ENCODE measurements around the gene TTN. TPM values are rescaled to one million over a fixed set of nuclear protein-coding genes. Genes with fewer than 3 reads are reported as not detected.
A peak's percentile ranks its signal among the peaks of the same experiment; 100 is the strongest.
"Not testable (repeated sequence)": the region's sequence is repeated elsewhere in the genome, so short reads cannot be mapped to it uniquely, and the experiment has no call there.

TTN gene
- total and polyA plus RNA-seq, 9 donors, result 0.17 to 12.9 (median 1.2) TPM

DNA sequence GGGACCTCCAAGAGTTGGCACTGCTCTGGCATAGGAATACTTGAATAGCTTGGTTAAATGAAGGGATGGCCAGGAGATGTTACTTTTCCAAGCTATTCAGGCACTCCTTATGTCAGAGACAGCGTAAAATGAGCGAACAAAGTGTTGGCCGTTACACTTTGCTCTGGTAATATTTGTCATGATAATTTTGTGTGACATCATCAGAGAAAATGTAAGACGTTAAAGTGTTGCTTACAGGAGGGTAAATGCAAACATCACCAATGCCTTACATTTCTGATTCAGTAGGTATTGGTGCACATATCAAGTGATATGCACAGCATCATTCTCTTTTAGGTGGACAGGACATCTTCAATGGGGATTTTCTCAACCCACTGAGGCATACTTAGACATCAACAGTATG is 281.0 kb downstream of the TTN start:
- WGBS, 3 donors, result 95 to 98% (median 96%) methylated on average over 4 of the region's 4 CpGs
- Histone ChIP-seq H3K27ac (no peak overlapping the region), H3K27me3 (no peaks in the 10 kb centered on the region), H3K9me3 (no peaks in the 10 kb centered on the region), H3K4me1 (ENCODE audit: insufficient read depth) (peaks cover 1% of the 10 kb centered on the region), H3K4me3 (no peak overlapping the region), H3K36me3 (no peaks in the 10 kb centered on the region)
- intact Hi-C loops (cut with DNase I), result no loop called here
- DNase-seq, result no peak
- no peak for TF ChIP-seq EP300 (IDR thresholded peaks at IDR 0.05)
- TF ChIP-seq, protein P1, sequence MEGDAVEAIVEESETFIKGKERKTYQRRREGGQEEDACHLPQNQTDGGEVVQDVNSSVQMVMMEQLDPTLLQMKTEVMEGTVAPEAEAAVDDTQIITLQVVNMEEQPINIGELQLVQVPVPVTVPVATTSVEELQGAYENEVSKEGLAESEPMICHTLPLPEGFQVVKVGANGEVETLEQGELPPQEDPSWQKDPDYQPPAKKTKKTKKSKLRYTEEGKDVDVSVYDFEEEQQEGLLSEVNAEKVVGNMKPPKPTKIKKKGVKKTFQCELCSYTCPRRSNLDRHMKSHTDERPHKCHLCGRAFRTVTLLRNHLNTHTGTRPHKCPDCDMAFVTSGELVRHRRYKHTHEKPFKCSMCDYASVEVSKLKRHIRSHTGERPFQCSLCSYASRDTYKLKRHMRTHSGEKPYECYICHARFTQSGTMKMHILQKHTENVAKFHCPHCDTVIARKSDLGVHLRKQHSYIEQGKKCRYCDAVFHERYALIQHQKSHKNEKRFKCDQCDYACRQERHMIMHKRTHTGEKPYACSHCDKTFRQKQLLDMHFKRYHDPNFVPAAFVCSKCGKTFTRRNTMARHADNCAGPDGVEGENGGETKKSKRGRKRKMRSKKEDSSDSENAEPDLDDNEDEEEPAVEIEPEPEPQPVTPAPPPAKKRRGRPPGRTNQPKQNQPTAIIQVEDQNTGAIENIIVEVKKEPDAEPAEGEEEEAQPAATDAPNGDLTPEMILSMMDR (IDR thresholded peaks at IDR 0.05), result no peak

DNA sequence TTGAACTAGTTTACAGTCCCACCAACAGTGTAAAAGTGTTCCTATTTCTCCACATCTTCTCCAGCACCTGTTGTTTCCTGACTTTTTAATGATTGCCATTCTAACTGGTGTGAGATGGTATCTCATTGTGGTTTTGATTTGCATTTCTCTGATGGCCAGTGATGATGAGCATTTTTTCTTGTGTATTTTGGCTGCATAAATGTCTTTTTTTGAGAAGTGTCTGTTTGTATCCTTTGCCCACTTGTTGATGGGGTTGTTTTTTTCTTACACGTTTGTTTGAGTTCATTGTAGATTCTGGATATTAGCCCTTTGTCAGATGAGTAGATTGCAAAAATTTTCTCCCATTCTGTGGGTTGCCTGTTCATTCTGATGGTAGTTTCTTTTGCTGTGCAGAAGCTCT is 281.8 kb downstream of the TTN start:
- H3K9me3 ChIP-seq; intact Hi-C loops (cut with DNase I); H3K4me1 ChIP-seq (ENCODE audit: insufficient read depth); H3K27ac ChIP-seq; H3K4me3 ChIP-seq; H3K36me3 ChIP-seq; DNase-seq; H3K27me3 ChIP-seq: not testable (repeated sequence)
- WGBS, 3 donors, result 73 to 85% (median 85%) methylated on average over 1 of the region's 1 CpG

DNA sequence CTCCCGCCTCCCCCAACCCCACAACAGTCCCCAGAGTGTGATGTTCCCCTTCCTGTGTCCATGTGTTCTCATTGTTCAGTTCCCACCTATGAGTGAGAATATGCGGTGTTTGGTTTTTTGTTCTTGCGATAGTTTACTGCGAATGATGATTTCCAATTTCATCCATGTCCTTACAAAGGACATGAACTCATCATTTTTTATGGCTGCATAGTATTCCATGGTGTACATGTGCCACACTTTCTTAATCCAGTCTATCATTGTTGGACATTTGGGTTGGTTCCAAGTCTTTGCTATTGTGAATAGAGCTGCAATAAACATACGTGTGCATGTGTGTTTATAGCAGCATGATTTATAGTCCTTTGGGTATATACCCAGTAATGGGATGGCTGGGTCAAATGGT is 282.2 kb downstream of the TTN start:
- H3K4me3 ChIP-seq; H3K4me1 ChIP-seq (ENCODE audit: insufficient read depth); H3K27me3 ChIP-seq; intact Hi-C loops (cut with DNase I); DNase-seq; H3K27ac ChIP-seq; H3K36me3 ChIP-seq; H3K9me3 ChIP-seq: not testable (repeated sequence)
- 98 to 100% (median 99%) methylated on average over 4 to 5 of the region's 5 CpGs for WGBS, 3 donors

DNA sequence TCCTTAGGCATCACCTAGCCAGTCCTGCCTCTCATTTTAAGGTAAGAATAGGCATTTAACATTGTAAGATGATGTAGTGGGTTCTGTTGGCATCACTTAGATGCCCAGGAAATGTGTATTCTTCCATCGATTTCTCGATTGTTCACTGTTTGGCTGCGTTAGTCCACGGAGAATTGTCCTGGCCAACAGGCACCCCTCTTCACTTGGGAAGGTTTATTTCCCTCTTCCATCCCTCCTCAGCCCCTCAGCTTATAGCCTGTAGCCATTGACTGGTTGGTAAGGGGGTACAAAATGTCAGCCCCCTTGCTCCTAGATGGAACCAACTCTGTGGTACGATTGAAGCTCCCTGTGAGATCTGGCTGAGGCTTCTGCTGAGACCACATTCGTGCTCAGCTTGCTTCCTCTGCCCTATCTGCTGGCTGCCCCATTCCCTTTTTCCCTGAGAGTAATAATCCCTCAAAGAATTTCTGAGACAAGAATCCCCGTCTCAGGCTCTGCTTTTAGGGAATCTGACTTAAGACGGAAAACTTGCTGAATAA is 283.6 kb downstream of the TTN start:
- WGBS, 3 donors, result 34 to 47% (median 36%) methylated on average over 8 of the region's 8 CpGs
- Histone ChIP-seq H3K36me3 (no peaks in the 10 kb centered on the region), H3K27me3 (no peaks in the 10 kb centered on the region), H3K4me3 (peak overlapping the region; percentile 48), H3K27ac (no peak overlapping the region), H3K4me1 (ENCODE audit: insufficient read depth) (peaks cover 1% of the 10 kb centered on the region), H3K9me3 (no peaks in the 10 kb centered on the region)
- no peak for DNase-seq
- intact Hi-C loops (cut with DNase I), result loop anchor here in 1 of 4 donors (2.0 kb wide), 1 partner anchor 73 kb away; the partner anchor contains the start of genes PJVK and PRKRA
- TF ChIP-seq POLR2A (IDR thresholded peaks at IDR 0.05) (no peak), EP300 (IDR thresholded peaks at IDR 0.05) (no peak)
- TF ChIP-seq, protein P1 (IDR thresholded peaks at IDR 0.05), result no peak

DNA sequence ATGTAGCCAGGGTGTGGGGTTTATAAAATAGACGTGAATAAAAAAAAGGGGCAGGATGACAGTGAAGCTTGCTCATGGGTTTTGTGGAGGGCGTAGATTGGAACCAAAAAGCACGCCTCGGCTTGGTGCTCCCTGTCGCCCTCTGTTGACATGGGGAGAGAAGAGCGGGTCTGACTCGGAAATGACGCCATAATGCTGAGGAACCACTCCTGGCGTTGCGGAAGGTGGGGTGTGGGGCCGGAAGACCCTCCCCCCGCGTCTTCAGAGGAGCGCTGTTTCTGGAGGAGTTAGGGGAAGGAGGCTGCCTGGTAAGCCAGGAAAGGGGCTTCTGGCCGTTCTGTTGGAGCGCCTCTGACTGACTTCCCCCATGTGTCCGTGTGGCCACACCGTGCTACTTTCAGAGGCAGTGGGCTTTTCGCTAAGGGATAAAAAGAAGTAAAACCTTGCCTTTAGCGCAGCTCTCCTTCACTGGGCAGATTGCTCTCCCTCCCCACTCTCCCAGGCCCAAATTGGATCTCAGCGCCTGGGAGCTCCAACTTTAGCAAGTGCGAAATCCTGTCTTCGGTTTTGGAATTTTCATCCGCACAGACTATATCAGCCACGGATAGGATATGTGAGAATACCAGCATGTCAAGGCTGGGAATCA is 284.1 kb downstream of the TTN start:
- TF ChIP-seq POLR2A (IDR thresholded peaks at IDR 0.05) (peak; percentile 48), EP300 (IDR thresholded peaks at IDR 0.05) (no peak)
- TF ChIP-seq, protein P1 (IDR thresholded peaks at IDR 0.05), result peak; percentile 66 to 75 (median 71)
- Histone ChIP-seq H3K27me3 (no peaks in the 10 kb centered on the region), H3K36me3 (no peaks in the 10 kb centered on the region), H3K4me3 (peak overlapping the region; percentile 48), H3K9me3 (no peaks in the 10 kb centered on the region), H3K4me1 (ENCODE audit: insufficient read depth) (peaks cover 1% of the 10 kb centered on the region), H3K27ac (no peak overlapping the region)
- DNase-seq, result peak; percentile 76 to 89 (median 84)
- WGBS, 3 donors, result 8 to 17% (median 12%) methylated on average over 25 of the region's 25 CpGs
- intact Hi-C loops (cut with DNase I), result loop anchor here in 1 of 4 donors (2.0 kb wide), 1 partner anchor 72 kb away; the partner anchor contains the start of genes PJVK and PRKRA

Data from ovary (tissue), 9 donors.